Neural cell (in vitro differentiated cells): ENCODE data around the gene ASTL.

ENCODE experiments used
- CTCF ChIP-seq: fragments of 450-650 bp; IDR thresholded peaks from 2 replicates; pipeline ENCODE4 v1.5.1; 2014; ENCODE audit warnings: antibody characterized with exemption, mild to moderate bottlenecking, moderate library complexity; ENCODE audit not compliant: poor library complexity, severe bottlenecking
- EZH2 ChIP-seq: fragments of 200-600, 300-800 bp; shearing (Covaris generic), sonication (generic); IDR thresholded peaks from 2 replicates; pipeline ENCODE4 v1.6.1; 2014; ENCODE audit warnings: antibody characterized with exemption, low read length, borderline replicate concordance, mild to moderate bottlenecking; ENCODE audit not compliant: insufficient read depth, poor library complexity, severe bottlenecking
- MXI1 ChIP-seq: fragments of 450-650 bp; conservative IDR thresholded peaks from 2 replicates; pipeline ENCODE4 v1.6.1; 2014; ENCODE audit warnings: antibody characterized with exemption, mild to moderate bottlenecking; ENCODE audit not compliant: poor library complexity, severe bottlenecking
- POLR2AphosphoS5 ChIP-seq: IDR thresholded peaks from 2 replicates; pipeline ENCODE4 v1.6.1; 2012
- RAD21 ChIP-seq: fragments of 450-650 bp; conservative IDR thresholded peaks from 2 replicates; pipeline ENCODE4 v1.6.1; 2014; ENCODE audit warnings: antibody characterized with exemption, mild to moderate bottlenecking, moderate library complexity
- REST ChIP-seq: IDR thresholded peaks from 2 replicates; pipeline ENCODE4 v1.6.1; 2012; ENCODE audit warnings: borderline replicate concordance
- SMC3 ChIP-seq: fragments of 450-650 bp; conservative IDR thresholded peaks from 2 replicates; pipeline ENCODE4 v1.6.1; 2014; ENCODE audit warnings: antibody characterized with exemption, mild to moderate bottlenecking, moderate library complexity; ENCODE audit not compliant: poor library complexity

- TF ChIP-seq EZH2 (no peak), CTCF (no peak), MXI1 (no peak), POLR2AphosphoS5 (no peak), REST (no peak), RAD21 (no peak), SMC3 (no peak)
These were observed 23.8 kb downstream of the ASTL start for GRCh38 chr2:96114546-96114902.
